IMR-90 (cell line): Measurements from ENCODE around the gene MED4. TPM values are rescaled to one million over a fixed set of nuclear protein-coding genes. Genes with fewer than 3 reads are reported as not detected.

Experiments
- ATAC-seq: fragments of 200-7000 bp; cut with Tn5 transposase; 2 replicates; pipeline ENCODE4 v1.9.1; 2020; ENCODE audit warnings: low read depth, mild to moderate bottlenecking, moderate library complexity
- BruUV-seq: library from RNA; stranded (reverse); fragments of 400-500 nt; replicated peaks from 2 replicates; lab custom pipeline; 2021; lab: Mats Ljungman, UMichigan
- CTCF ChIA-PET: fragments of 300-600 bp; formaldehyde crosslinking; extraction: SDS; loops from one replicate; lab custom pipeline; 2021; ENCODE audit warnings: antibody characterized with exemption; lab: Yijun Ruan, JAX
- POLR2A ChIA-PET: fragments of 300-600 bp; sonication (Branson Sonifier 250); formaldehyde crosslinking; loops from one replicate; lab custom pipeline; 2022; ENCODE audit warnings: antibody characterized with exemption; ENCODE audit not compliant: unreplicated experiment; lab: Charles Lee
- DNase-seq: peaks from one replicate; pipeline ENCODE4 v3.0.0; 2013
- H2AFZ ChIP-seq: replicated peaks from 2 replicates; pipeline ENCODE3; 2013; ENCODE audit warnings: low read length, mild to moderate bottlenecking; ENCODE audit not compliant: poor library complexity
- H2AK5ac ChIP-seq: 2 replicates; pipeline ENCODE4 v1.6.1; 2013; ENCODE audit warnings: low read depth, low read length, inconsistent platforms
- H2AK9ac ChIP-seq: replicated peaks from 2 replicates; pipeline ENCODE3; 2013; ENCODE audit warnings: mild to moderate bottlenecking, low read depth, low read length, moderate library complexity; ENCODE audit not compliant: poor library complexity
- H2BK120ac ChIP-seq: 2 replicates; pipeline ENCODE4 v1.6.1; 2013; ENCODE audit warnings: low read depth, low read length, inconsistent platforms
- H2BK15ac ChIP-seq: 3 replicates; pipeline ENCODE4 v1.6.1; 2013; ENCODE audit warnings: low read depth, low read length, inconsistent platforms
- H2BK20ac ChIP-seq: 2 replicates; pipeline ENCODE4 v1.6.1; 2013; ENCODE audit warnings: low read depth, mild to moderate bottlenecking, inconsistent platforms, low read length, moderate library complexity
- H2BK5ac ChIP-seq: 2 replicates; pipeline ENCODE4 v1.6.1; 2013; ENCODE audit warnings: mild to moderate bottlenecking, low read depth, low read length, inconsistent platforms; ENCODE audit not compliant: poor library complexity, severe bottlenecking
- H3K14ac ChIP-seq: replicated peaks from 2 replicates; pipeline ENCODE4 v1.6.1; 2013; ENCODE audit warnings: low read depth, low read length, inconsistent platforms
- H3K18ac ChIP-seq: 2 replicates; pipeline ENCODE4 v1.6.1; 2013; ENCODE audit warnings: low read depth, low read length, control low read depth
- H3K23ac ChIP-seq: 2 replicates; pipeline ENCODE4 v1.6.1; 2013; ENCODE audit warnings: low read depth, low read length, inconsistent platforms
- H3K27ac ChIP-seq: 2 replicates; pipeline ENCODE4 v1.5.1; 2013; ENCODE audit warnings: mild to moderate bottlenecking, control low read depth, low read length; ENCODE audit not compliant: insufficient read depth
- H3K27me3 ChIP-seq: 2 replicates; pipeline ENCODE4 v1.6.1; 2013; ENCODE audit warnings: low read length; ENCODE audit not compliant: control insufficient read depth, insufficient read depth
- H3K36me3 ChIP-seq: 2 replicates; pipeline ENCODE4 v1.6.1; 2013; ENCODE audit warnings: low read length, mixed read lengths; ENCODE audit not compliant: control insufficient read depth, insufficient read depth
- H3K4ac ChIP-seq: 2 replicates; pipeline ENCODE4 v1.6.1; 2013; ENCODE audit warnings: low read depth, low read length, inconsistent platforms
- H3K4me1 ChIP-seq: 2 replicates; pipeline ENCODE4 v1.6.1; 2013; ENCODE audit warnings: low read length, mixed read lengths; ENCODE audit not compliant: control insufficient read depth, insufficient read depth
- H3K4me2 ChIP-seq: 2 replicates; pipeline ENCODE4 v1.6.1; 2013; ENCODE audit warnings: low read depth, mild to moderate bottlenecking, control low read depth, low read length, moderate library complexity
- H3K4me3 ChIP-seq: 2 replicates; pipeline ENCODE4 v1.5.1; 2013; ENCODE audit warnings: low read depth, mild to moderate bottlenecking, control low read depth, low read length, moderate library complexity; ENCODE audit not compliant: insufficient read depth
- H3K56ac ChIP-seq: 2 replicates; pipeline ENCODE4 v1.6.1; 2013; ENCODE audit warnings: low read length, inconsistent platforms; ENCODE audit not compliant: insufficient read depth; ENCODE audit errors: extremely low read depth
- H3K79me1 ChIP-seq, 2 experiments: 2 replicates each; pipeline ENCODE4 v1.6.1; 2013; ENCODE audit warnings: low read length in 2 of 2, inconsistent platforms in 1 of 2, low read depth in 1 of 2
- H3K9ac ChIP-seq: 2 replicates; pipeline ENCODE4 v1.6.1; 2013; ENCODE audit warnings: low read depth, low read length, control low read depth
- H3K9me1 ChIP-seq: 2 replicates; pipeline ENCODE4 v1.6.1; 2013; ENCODE audit warnings: low read length, inconsistent platforms; ENCODE audit not compliant: insufficient read depth
- H3K9me3 ChIP-seq: 2 replicates; pipeline ENCODE4 v1.6.1; 2013; ENCODE audit warnings: low read length; ENCODE audit not compliant: control insufficient read depth, insufficient read depth
- H4K20me1 ChIP-seq: 2 replicates; pipeline ENCODE4 v1.6.1; 2013; ENCODE audit warnings: low read length, inconsistent platforms; ENCODE audit not compliant: insufficient read depth
- H4K5ac ChIP-seq: 2 replicates; pipeline ENCODE4 v1.6.1; 2013; ENCODE audit warnings: mild to moderate bottlenecking, low read depth, low read length, control low read depth
- H4K8ac ChIP-seq, 2 experiments: 2 replicates each; pipeline ENCODE4 v1.6.1; 2013; ENCODE audit warnings: low read depth in 2 of 2, low read length in 2 of 2, control low read depth in 1 of 2, inconsistent platforms in 1 of 2
- H4K91ac ChIP-seq: 2 replicates; pipeline ENCODE4 v1.6.1; 2013; ENCODE audit warnings: low read depth, low read length, inconsistent platforms; ENCODE audit not compliant: insufficient read depth
- BHLHE40 ChIP-seq: fragments of 150-350 bp; IDR thresholded peaks from 2 replicates; pipeline ENCODE4 v1.6.1; 2016; ENCODE audit warnings: mild to moderate bottlenecking, low read depth, low read length
- CEBPB ChIP-seq: IDR thresholded peaks from 2 replicates; pipeline ENCODE4 v1.6.1; 2012; ENCODE audit warnings: low read depth, low read length, improper control_type of control experiment
- CHD1 ChIP-seq: IDR thresholded peaks from 2 replicates; pipeline ENCODE4 v1.6.1; 2012; ENCODE audit warnings: low read depth, low read length, improper control_type of control experiment
- ELK1 ChIP-seq: fragments of 150-350 bp; IDR thresholded peaks from 2 replicates; pipeline ENCODE4 v1.6.1; 2016; ENCODE audit warnings: low read depth, mild to moderate bottlenecking, low read length, moderate library complexity, borderline replicate concordance
- FOS ChIP-seq: fragments of 150-350 bp; IDR thresholded peaks from 2 replicates; pipeline ENCODE4 v1.6.1; 2016; ENCODE audit warnings: low read depth, low read length
- MAFK ChIP-seq: IDR thresholded peaks from 2 replicates; pipeline ENCODE4 v1.6.1; 2012; ENCODE audit warnings: low read depth, low read length, improper control_type of control experiment
- MAZ ChIP-seq: IDR thresholded peaks from 2 replicates; pipeline ENCODE4 v1.6.1; 2012; ENCODE audit warnings: low read depth, mild to moderate bottlenecking, low read length, improper control_type of control experiment, moderate library complexity, borderline replicate concordance
- POLR2A ChIP-seq: IDR thresholded peaks from 2 replicates; pipeline ENCODE4 v1.6.1; 2012; ENCODE audit warnings: mild to moderate bottlenecking, low read depth, low read length
- RAD21 ChIP-seq: IDR thresholded peaks from 2 replicates; pipeline ENCODE4 v1.6.1; 2012; ENCODE audit warnings: low read length, improper control_type of control experiment
- RCOR1 ChIP-seq: IDR thresholded peaks from 2 replicates; pipeline ENCODE4 v1.6.1; 2012; ENCODE audit warnings: mild to moderate bottlenecking, low read length, improper control_type of control experiment; ENCODE audit not compliant: insufficient replicate concordance
- RFX5 ChIP-seq: IDR thresholded peaks from 2 replicates; pipeline ENCODE4 v1.8.0; 2012; ENCODE audit warnings: low read depth, mild to moderate bottlenecking, low read length, moderate library complexity
- dilution Hi-C: fragments of 300-500 bp; cut with HindIII; formaldehyde crosslinking; loops from one replicate; pipeline ENCODE4 v1.14.3; 2018; ENCODE audit warnings: low sequenced_read_pairs; ENCODE audit not compliant: unreplicated experiment
- in situ Hi-C: fragments of 300-500 bp; cut with MboI; formaldehyde crosslinking; loops from 3 replicates; pipeline ENCODE4 v1.14.3; 2019; ENCODE audit warnings: low sequenced_read_pairs, inconsistent platforms, mixed read lengths
- intact Hi-C: fragments of 100-400 bp; cut with micrococcal nuclease; formaldehyde crosslinking; loops from 2 replicates; pipeline ENCODE4 v1.10.0; 2022
- polyA plus RNA-seq, 3 experiments: library from polyadenylated mRNA; depleted of rRNA; stranded (reverse); fragments of >200 nt; gene quantifications; 2 replicates each; pipeline ENCODE4 v1.2.3, GENCODE V29; 2012; ENCODE audit warnings: low replicate concordance in 1 of 3
- total RNA-seq: library from RNA; depleted of rRNA; stranded (reverse); fragments of >200 nt; gene quantifications from 2 replicates; pipeline ENCODE4 v1.2.3, GENCODE V29; 2012

Gene MED4
- total and polyA plus RNA-seq, 2 of the 4 experiments (the other 2 are of a cell fraction) = 25.3 to 40.5 TPM

- peaks cover 6 to 15% of the 10 kb centered on the region in 2 experiments for H3K79me1 ChIP-seq
- no peak overlapping the region for H3K4me3 ChIP-seq
- no peak overlapping the region; the same call in 1 of the 2 replicates for H3K14ac ChIP-seq
- H3K4ac ChIP-seq = peak overlapping the region; percentile 31; the same call in 1 of the 2 replicates
- H2AK5ac ChIP-seq = no peak overlapping the region
- no TSS peak for BruUV-seq
- peaks cover 4% of the 10 kb centered on the region for H3K9me1 ChIP-seq
- CTCF ChIA-PET = interaction anchor here (0.6 kb wide), 1 partner anchor 569 kb away, joined by 4 read pairs; no protein-coding TSS in a partner anchor
- H4K20me1 ChIP-seq = no peaks in the 10 kb centered on the region
- H4K91ac ChIP-seq = no peak overlapping the region; the same call in 1 of the 2 replicates
- ATAC-seq (peak; percentile 93), DNase-seq (peak; percentile 73)
- peak overlapping the region in 1 of 2 experiments; percentile 55; a peak in 1 of 4 replicates for H4K8ac ChIP-seq
- peak overlapping the region; percentile 42; the same call in 1 of the 2 replicates for H2BK120ac ChIP-seq
- H3K4me1 ChIP-seq = peaks cover 6% of the 10 kb centered on the region
- peak overlapping the region; percentile 79 for H3K4me2 ChIP-seq
- peak overlapping the region; percentile 16 for H2AFZ ChIP-seq
- 0 out of 2 replicates have a peak overlapping the region, but pooled peaks have one; percentile 33 for H2BK20ac ChIP-seq
- H2AK9ac ChIP-seq = no peak overlapping the region
- H3K27me3 ChIP-seq = no peaks in the 10 kb centered on the region
- peak overlapping the region; percentile 39; the same call in 1 of the 2 replicates for H3K27ac ChIP-seq
- H2BK5ac ChIP-seq = peak overlapping the region; percentile 75
- no peak overlapping the region for H3K9ac ChIP-seq
- H4K5ac ChIP-seq = no peak overlapping the region
- dilution Hi-C loops = no loop called here
- no peak for TF ChIP-seq ELK1
- no peak for TF ChIP-seq CEBPB
- no peak for TF ChIP-seq MAZ
- no peak for TF ChIP-seq POLR2A
- no peak for TF ChIP-seq CHD1
- TF ChIP-seq MAFK = no peak
- TF ChIP-seq RAD21 = no peak
- no peak for TF ChIP-seq RCOR1
- no peak for TF ChIP-seq RFX5
- TF ChIP-seq BHLHE40 = no peak
- no peak for TF ChIP-seq FOS
- H3K18ac ChIP-seq = no peak overlapping the region
- H3K23ac ChIP-seq = peak overlapping the region; percentile 68; the same call in 1 of the 2 replicates
- POLR2A ChIA-PET = no interaction called here
- peaks cover 8% of the 10 kb centered on the region for H3K36me3 ChIP-seq
- 0 out of 3 replicates have a peak overlapping the region, but pooled peaks have one; percentile 30 for H2BK15ac ChIP-seq
- no peaks in the 10 kb centered on the region for H3K9me3 ChIP-seq
- intact Hi-C loops = no loop called here
- H3K56ac ChIP-seq = no peak overlapping the region
- in situ Hi-C loops = no loop called here
Observed at GRCh38 chr13:48043789-48044503, 51.0 kb downstream of the MED4 start.
